NCI-H345 treated with DMSO at 0.1 percent for 48 hours (cell line): Measurements from ENCODE around the gene USP17L21.
"Not testable (repeated sequence)": the region's sequence is repeated elsewhere in the genome, so short reads cannot be mapped to it uniquely, and the experiment has no call there.

Experiments
- DNase-seq: peaks from one replicate; lab custom pipeline; 2025; ENCODE audit not compliant: unreplicated experiment; lab: John Stamatoyannopoulos, UW

USP17L21 gene, protein sequence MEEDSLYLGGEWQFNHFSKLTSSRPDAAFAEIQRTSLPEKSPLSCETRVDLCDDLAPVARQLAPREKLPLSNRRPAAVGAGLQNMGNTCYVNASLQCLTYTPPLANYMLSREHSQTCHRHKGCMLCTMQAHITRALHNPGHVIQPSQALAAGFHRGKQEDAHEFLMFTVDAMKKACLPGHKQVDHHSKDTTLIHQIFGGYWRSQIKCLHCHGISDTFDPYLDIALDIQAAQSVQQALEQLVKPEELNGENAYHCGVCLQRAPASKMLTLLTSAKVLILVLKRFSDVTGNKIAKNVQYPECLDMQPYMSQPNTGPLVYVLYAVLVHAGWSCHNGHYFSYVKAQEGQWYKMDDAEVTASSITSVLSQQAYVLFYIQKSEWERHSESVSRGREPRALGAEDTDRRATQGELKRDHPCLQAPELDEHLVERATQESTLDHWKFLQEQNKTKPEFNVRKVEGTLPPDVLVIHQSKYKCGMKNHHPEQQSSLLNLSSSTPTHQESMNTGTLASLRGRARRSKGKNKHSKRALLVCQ

DNA sequence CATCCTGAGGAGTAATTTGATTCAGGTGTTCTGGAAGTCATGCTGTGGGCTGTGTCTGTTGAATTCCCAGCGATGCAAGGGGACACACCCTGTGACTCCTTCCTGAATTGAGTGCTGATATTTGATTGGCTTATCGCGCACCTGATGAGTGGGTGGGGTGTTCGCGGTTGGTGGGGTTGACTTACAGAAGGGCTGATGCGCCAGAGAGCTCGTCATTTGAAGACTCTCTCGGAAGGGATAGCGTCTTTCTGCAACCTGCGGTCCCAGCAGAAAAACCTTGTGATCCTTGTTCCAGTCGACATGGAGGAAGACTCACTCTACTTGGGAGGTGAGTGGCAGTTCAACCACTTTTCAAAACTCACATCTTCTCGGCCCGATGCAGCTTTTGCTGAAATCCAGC is at the start of gene USP17L21:
USP17L21 (plus strand) TSS at position 301 of the 400 bp plus-strand sequence; CDS start at position 301, 0 bp downstream.
- not testable (repeated sequence) for DNase-seq

DNA sequence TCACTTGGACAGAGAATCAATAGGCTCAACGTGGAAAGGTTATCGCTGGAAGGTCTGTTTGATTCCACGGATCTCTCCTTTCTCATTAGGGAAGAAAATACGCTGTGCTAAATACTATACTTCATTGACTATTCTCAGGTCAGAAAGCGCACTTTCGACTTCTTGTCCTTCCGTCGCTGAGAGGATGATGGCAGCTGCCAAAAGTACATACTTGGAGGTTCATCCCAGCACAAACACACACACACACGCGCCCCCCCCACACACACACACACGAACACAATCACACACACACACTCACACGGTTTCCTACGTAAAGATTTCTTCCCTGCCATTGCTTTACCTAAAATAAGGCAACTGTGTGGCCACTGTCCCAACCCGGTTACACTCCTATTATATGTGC is 48.0 kb upstream of the USP17L21 start:
- not testable (repeated sequence) for DNase-seq

DNA sequence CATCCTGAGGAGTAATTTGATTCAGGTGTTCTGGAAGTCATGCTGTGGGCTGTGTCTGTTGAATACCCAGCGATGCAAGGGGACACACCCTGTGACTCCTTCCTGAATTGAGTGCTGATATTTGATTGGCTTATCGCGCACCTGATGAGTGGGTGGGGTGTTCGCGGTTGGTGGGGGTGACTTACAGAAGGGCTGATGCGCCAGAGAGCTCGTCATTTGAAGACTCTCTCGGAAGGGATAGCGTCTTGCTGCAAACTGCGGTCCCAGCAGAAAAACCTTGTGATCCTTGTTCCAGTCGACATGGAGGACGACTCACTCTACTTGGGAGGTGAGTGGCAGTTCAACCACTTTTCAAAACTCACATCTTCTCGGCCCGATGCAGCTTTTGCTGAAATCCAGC is 47.6 kb upstream of the USP17L21 start, which contains the start of gene USP17L11:
USP17L11 (plus strand) TSS at position 301 of the 400 bp plus-strand sequence; CDS start at position 301, 0 bp downstream.
- not testable (repeated sequence) for DNase-seq

DNA sequence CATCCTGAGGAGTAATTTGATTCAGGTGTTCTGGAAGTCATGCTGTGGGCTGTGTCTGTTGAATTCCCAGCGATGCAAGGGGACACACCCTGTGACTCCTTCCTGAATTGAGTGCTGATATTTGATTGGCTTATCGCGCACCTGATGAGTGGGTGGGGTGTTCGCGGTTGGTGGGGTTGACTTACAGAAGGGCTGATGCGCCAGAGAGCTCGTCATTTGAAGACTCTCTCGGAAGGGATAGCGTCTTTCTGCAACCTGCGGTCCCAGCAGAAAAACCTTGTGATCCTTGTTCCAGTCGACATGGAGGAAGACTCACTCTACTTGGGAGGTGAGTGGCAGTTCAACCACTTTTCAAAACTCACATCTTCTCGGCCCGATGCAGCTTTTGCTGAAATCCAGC is 42.8 kb upstream of the USP17L21 start, which contains the start of gene USP17L12:
USP17L12 (plus strand) TSS at position 301 of the 400 bp plus-strand sequence; CDS start at position 301, 0 bp downstream.
- not testable (repeated sequence) for DNase-seq

DNA sequence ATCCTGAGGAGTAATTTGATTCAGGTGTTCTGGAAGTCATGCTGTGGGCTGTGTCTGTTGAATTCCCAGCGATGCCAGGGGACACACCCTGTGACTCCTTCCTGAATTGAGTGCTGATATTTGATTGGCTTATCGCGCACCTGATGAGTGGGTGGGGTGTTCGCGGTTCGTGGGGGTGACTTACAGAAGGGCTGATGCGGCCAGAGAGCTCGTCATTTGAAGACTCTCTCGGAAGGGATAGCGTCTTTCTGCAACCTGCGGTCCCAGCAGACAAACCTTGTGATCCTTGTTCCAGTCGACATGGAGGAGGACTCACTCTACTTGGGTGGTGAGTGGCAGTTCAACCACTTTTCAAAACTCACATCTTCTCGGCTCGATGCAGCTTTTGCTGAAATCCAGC is 38.1 kb upstream of the USP17L21 start, which contains the start of gene USP17L13:
USP17L13 (plus strand) TSS at position 301 of the 400 bp plus-strand sequence; CDS start at position 301, 0 bp downstream.
- DNase-seq: not testable (repeated sequence)

DNA sequence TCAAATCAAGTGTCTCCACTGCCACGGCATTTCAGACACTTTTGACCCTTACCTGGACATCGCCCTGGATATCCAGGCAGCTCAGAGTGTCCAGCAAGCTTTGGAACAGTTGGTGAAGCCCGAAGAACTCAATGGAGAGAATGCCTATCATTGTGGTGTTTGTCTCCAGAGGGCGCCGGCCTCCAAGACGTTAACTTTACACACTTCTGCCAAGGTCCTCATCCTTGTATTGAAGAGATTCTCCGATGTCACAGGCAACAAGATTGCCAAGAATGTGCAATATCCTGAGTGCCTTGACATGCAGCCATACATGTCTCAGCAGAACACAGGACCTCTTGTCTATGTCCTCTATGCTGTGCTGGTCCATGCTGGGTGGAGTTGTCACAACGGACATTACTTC is 32.4 kb upstream of the USP17L21 start:
- DNase-seq: not testable (repeated sequence)

DNA sequence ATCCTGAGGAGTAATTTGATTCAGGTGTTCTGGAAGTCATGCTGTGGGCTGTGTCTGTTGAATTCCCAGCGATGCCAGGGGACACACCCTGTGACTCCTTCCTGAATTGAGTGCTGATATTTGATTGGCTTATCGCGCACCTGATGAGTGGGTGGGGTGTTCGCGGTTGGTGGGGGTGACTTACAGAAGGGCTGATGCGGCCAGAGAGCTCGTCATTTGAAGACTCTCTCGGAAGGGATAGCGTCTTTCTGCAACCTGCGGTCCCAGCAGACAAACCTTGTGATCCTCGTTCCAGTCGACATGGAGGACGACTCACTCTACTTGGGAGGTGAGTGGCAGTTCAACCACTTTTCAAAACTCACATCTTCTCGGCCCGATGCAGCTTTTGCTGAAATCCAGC is 28.6 kb upstream of the USP17L21 start, which contains the start of gene USP17L15:
USP17L15 (plus strand) TSS at position 301 of the 400 bp plus-strand sequence; CDS start at position 301, 0 bp downstream.
- not testable (repeated sequence) for DNase-seq

DNA sequence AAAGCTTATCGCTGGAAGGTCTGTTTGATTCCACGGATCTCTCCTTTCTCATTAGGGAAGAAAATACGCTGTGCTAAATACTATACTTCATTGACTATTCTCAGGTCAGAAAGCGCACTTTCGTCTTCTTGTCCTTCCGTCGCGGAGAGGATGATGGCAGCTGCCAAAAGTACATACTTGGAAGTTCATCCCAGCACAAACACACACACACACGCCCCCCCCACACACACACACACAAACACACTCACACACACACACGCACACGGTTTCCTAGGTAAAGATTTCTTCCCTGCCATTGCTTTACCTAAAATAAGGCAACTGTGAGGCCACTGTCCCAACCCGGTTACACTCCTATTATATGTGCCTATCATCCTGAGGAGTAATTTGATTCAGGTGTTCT is 24.2 kb upstream of the USP17L21 start:
- DNase-seq: not testable (repeated sequence)

DNA sequence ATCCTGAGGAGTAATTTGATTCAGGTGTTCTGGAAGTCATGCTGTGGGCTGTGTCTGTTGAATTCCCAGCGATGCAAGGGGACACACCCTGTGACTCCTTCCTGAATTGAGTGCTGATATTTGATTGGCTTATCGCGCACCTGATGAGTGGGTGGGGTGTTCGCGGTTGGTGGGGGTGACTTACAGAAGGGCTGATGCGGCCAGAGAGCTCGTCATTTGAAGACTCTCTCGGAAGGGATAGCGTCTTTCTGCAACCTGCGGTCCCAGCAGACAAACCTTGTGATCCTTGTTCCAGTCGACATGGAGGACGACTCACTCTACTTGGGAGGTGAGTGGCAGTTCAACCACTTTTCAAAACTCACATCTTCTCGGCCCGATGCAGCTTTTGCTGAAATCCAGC is 19.1 kb upstream of the USP17L21 start, which contains the start of gene USP17L17:
USP17L17 (plus strand) TSS at position 301 of the 400 bp plus-strand sequence; CDS start at position 301, 0 bp downstream.
- DNase-seq: not testable (repeated sequence)

DNA sequence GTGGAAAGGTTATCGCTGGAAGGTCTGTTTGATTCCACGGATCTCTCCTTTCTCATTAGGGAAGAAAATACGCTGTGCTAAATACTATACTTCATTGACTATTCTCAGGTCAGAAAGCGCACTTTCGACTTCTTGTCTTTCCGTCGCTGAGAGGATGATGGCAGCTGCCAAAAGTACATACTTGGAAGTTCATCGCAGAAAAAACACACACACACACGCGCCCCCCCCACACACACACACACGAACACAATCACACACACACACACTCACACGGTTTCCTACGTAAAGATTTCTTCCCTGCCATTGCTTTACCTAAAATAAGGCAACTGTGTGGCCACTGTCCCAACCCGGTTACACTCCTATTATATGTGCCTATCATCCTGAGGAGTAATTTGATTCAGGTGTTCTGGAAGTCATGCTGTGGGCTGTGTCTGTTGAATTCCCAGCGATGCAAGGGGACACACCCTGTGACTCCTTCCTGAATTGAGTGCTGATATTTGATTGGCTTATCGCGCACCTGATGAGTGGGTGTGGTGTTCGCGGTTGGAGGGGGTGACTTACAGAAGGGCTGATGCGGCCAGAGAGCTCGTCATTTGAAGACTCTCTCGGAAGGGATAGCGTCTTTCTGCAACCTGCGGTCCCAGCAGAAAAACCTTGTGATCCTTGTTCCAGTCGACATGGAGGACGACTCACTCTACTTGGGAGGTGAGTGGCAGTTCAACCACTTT is 14.6 kb upstream of the USP17L21 start, which contains the start of gene USP17L18:
USP17L18 (plus strand) TSS at position 678 of the 728 bp plus-strand sequence; CDS start at position 678, 0 bp downstream.
- not testable (repeated sequence) for DNase-seq

DNA sequence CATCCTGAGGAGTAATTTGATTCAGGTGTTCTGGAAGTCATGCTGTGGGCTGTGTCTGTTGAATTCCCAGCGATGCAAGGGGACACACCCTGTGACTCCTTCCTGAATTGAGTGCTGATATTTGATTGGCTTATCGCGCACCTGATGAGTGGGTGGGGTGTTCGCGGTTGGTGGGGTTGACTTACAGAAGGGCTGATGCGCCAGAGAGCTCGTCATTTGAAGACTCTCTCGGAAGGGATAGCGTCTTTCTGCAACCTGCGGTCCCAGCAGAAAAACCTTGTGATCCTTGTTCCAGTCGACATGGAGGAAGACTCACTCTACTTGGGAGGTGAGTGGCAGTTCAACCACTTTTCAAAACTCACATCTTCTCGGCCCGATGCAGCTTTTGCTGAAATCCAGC is 9.6 kb upstream of the USP17L21 start, which contains the start of gene USP17L19:
USP17L19 (plus strand) TSS at position 301 of the 400 bp plus-strand sequence; CDS start at position 301, 0 bp downstream.
- not testable (repeated sequence) for DNase-seq

DNA sequence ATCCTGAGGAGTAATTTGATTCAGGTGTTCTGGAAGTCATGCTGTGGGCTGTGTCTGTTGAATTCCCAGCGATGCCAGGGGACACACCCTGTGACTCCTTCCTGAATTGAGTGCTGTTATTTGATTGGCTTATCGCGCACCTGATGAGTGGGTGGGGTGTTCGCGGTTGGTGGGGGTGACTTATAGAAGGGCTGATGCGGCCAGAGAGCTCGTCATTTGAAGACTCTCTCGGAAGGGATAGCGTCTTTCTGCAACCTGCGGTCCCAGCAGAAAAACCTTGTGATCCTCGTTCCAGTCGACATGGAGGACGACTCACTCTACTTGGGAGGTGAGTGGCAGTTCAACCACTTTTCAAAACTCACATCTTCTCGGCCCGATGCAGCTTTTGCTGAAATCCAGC is 4.8 kb upstream of the USP17L21 start, which contains the start of gene USP17L20:
USP17L20 (plus strand) TSS at position 301 of the 400 bp plus-strand sequence; CDS start at position 301, 0 bp downstream.
- not testable (repeated sequence) for DNase-seq

DNA sequence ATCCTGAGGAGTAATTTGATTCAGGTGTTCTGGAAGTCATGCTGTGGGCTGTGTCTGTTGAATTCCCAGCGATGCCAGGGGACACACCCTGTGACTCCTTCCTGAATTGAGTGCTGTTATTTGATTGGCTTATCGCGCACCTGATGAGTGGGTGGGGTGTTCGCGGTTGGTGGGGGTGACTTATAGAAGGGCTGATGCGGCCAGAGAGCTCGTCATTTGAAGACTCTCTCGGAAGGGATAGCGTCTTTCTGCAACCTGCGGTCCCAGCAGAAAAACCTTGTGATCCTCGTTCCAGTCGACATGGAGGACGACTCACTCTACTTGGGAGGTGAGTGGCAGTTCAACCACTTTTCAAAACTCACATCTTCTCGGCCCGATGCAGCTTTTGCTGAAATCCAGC is 4.6 kb downstream of the USP17L21 start, which contains the start of gene USP17L22:
USP17L22 (plus strand) TSS at position 301 of the 400 bp plus-strand sequence; CDS start at position 301, 0 bp downstream.
- DNase-seq: not testable (repeated sequence)

DNA sequence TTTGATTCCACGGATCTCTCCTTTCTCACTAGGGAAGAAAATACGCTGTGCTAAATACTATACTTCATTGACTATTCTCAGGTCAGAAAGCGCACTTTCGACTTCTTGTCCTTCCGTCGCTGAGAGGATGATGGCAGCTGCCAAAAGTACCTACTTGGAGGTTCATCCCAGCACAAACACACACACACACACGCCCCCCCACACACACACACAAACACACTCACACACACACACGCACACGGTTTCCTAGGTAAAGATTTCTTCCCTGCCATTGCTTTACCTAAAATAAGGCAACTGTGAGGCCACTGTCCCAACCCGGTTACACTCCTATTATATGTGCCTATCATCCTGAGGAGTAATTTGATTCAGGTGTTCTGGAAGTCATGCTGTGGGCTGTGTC is 9.0 kb downstream of the USP17L21 start:
- not testable (repeated sequence) for DNase-seq
